HL-60 (cell line): Measurements from ENCODE around the gene KRTAP10-7.

Experiments used
- DNase-seq, 2 experiments: peaks; one replicate each; pipeline ENCODE4 v3.0.0-alpha.2; 2010 to 2020; ENCODE audit warnings: low read depth in 1 of 2, low spot score in 1 of 2
- H3K27ac ChIP-seq: fragments of 250-450 bp; sonication (Bioruptor Pico); replicated peaks from 2 replicates; pipeline ENCODE4 v1.5.1; 2020; ENCODE audit warnings: mild to moderate bottlenecking, moderate library complexity
- H3K27me3 ChIP-seq: fragments of 250-450 bp; sonication (Bioruptor Pico); 2 replicates; pipeline ENCODE4 v1.5.1; 2021; ENCODE audit warnings: mild to moderate bottlenecking, moderate library complexity; ENCODE audit not compliant: insufficient read depth, poor library complexity, severe bottlenecking
- H3K4me3 ChIP-seq: replicated peaks from 2 replicates; pipeline ENCODE4 v1.5.1; 2011; ENCODE audit warnings: mild to moderate bottlenecking, control low read depth, low read length; ENCODE audit not compliant: insufficient read depth
- GABPA ChIP-seq: IDR thresholded peaks from 2 replicates; pipeline ENCODE4 v1.6.1; 2012; ENCODE audit warnings: low read depth
- POLR2AphosphoS5 ChIP-seq: IDR thresholded peaks from 2 replicates; pipeline ENCODE4 v1.6.1; 2012; ENCODE audit warnings: low read depth
- SPI1 ChIP-seq: IDR thresholded peaks from 2 replicates; pipeline ENCODE4 v1.6.1; 2012; ENCODE audit warnings: low read depth, mild to moderate bottlenecking, borderline replicate concordance
- TF ChIP-seq, protein P1 (sequence below): IDR thresholded peaks from one replicate; pipeline ENCODE4 v1.5.1; 2011; ENCODE audit warnings: low read length, control low read depth, inconsistent platforms; ENCODE audit not compliant: insufficient read depth
- TF ChIP-seq, protein P2 (sequence below): IDR thresholded peaks from 2 replicates; pipeline ENCODE4 v1.6.1; 2012; ENCODE audit warnings: low read depth; ENCODE audit not compliant: insufficient replicate concordance

Gene KRTAP10-7

DNA sequence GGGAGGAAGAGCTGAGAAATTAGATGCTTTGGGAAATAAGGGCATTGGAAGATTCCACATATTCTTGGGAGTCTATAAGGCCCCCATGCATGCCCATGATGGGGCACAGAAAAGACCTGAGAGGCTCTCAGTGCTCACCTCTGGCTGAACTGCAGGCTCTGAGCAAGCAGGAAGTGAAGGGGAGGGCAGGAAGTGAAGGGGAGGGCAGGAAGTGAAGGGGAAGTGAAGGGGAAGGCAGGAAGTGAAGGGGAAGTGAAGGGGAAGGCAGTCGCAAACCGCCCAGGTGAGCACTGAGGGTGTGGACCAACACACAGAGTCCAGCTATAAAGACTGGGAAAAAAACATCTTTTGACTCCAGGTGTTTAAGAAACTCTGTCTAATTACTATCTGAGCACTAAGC, 30.0 kb downstream of the KRTAP10-7 start:
- no peaks in the 10 kb centered on the region for H3K27me3 ChIP-seq
- TF ChIP-seq GABPA (no peak), POLR2AphosphoS5 (no peak), SPI1 (no peak)
- TF ChIP-seq, protein P1, sequence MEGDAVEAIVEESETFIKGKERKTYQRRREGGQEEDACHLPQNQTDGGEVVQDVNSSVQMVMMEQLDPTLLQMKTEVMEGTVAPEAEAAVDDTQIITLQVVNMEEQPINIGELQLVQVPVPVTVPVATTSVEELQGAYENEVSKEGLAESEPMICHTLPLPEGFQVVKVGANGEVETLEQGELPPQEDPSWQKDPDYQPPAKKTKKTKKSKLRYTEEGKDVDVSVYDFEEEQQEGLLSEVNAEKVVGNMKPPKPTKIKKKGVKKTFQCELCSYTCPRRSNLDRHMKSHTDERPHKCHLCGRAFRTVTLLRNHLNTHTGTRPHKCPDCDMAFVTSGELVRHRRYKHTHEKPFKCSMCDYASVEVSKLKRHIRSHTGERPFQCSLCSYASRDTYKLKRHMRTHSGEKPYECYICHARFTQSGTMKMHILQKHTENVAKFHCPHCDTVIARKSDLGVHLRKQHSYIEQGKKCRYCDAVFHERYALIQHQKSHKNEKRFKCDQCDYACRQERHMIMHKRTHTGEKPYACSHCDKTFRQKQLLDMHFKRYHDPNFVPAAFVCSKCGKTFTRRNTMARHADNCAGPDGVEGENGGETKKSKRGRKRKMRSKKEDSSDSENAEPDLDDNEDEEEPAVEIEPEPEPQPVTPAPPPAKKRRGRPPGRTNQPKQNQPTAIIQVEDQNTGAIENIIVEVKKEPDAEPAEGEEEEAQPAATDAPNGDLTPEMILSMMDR: no peak
- TF ChIP-seq, protein P2, sequence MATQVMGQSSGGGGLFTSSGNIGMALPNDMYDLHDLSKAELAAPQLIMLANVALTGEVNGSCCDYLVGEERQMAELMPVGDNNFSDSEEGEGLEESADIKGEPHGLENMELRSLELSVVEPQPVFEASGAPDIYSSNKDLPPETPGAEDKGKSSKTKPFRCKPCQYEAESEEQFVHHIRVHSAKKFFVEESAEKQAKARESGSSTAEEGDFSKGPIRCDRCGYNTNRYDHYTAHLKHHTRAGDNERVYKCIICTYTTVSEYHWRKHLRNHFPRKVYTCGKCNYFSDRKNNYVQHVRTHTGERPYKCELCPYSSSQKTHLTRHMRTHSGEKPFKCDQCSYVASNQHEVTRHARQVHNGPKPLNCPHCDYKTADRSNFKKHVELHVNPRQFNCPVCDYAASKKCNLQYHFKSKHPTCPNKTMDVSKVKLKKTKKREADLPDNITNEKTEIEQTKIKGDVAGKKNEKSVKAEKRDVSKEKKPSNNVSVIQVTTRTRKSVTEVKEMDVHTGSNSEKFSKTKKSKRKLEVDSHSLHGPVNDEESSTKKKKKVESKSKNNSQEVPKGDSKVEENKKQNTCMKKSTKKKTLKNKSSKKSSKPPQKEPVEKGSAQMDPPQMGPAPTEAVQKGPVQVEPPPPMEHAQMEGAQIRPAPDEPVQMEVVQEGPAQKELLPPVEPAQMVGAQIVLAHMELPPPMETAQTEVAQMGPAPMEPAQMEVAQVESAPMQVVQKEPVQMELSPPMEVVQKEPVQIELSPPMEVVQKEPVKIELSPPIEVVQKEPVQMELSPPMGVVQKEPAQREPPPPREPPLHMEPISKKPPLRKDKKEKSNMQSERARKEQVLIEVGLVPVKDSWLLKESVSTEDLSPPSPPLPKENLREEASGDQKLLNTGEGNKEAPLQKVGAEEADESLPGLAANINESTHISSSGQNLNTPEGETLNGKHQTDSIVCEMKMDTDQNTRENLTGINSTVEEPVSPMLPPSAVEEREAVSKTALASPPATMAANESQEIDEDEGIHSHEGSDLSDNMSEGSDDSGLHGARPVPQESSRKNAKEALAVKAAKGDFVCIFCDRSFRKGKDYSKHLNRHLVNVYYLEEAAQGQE: no peak
- H3K27ac ChIP-seq: no peak overlapping the region
- no peak overlapping the region for H3K4me3 ChIP-seq
- DNase-seq: no peak

DNA sequence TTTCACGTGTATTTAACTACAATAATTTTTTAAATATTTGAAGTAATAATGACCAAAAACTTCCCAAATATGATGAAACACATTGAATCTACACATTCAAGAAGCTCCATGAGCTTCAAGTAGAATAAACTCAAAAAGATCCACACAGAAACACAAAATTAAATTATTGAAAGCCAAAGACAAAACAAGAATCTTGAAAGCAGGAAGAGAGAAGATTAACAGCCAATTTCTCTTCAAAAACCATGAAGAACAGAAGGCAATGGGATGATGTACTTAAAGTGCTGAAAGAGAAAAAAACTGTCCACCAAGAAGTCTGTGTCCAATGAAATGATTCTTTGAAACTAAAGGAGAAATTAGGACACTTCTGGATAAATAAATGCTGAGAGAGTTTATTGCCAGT, 31.7 kb downstream of the KRTAP10-7 start:
- no peak for DNase-seq
- H3K27ac ChIP-seq: no peak overlapping the region
- TF ChIP-seq POLR2AphosphoS5 (no peak), GABPA (no peak), SPI1 (no peak)
- TF ChIP-seq, protein P2: no peak
- TF ChIP-seq, protein P1: no peak
- H3K4me3 ChIP-seq: no peak overlapping the region
- H3K27me3 ChIP-seq: no peaks in the 10 kb centered on the region

DNA sequence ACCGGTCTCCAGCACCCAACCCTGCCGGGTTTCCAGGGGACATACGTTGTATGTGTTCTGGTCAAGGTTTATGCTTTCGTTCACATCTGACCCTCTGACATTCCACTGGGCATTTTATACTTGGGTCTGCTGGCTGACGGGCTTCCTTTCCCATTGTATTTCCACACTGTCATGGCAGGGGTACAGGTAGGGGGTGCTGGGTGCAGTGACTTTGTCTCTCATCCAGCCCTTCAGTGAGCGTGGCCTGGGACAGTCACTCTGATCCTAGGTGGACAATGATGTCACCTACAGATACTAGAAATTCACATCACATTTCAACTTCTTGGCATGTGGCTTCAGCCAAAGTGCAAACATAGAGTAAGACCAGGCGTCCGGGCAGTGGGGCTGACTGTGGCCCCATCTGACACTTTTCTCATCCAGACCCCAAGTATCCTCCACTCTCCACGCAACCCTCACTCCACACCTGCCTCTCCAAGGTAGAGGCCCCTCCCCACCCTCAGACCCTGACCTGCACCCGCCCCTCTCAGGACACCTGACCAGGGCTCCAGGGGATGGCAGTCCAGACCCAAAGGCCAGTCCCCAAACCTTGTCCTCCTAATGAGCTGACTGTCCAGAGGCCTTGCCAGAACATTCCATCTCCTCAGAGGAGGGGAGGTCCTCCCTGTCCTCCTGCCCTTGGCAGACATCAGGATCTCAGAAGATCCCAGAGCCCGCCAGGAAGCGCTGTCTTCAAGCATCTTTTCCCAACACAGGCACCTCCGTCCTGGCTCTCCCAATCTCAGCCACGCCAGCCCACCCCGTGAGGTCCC, 36.0 kb downstream of the KRTAP10-7 start:
- DNase-seq: no peak
- Histone ChIP-seq H3K27me3 (no peaks in the 10 kb centered on the region), H3K27ac (no peak overlapping the region), H3K4me3 (no peak overlapping the region)
- TF ChIP-seq POLR2AphosphoS5: no peak
- TF ChIP-seq, protein P1: no peak
- TF ChIP-seq, protein P2: no peak
- no peak for TF ChIP-seq SPI1
- TF ChIP-seq GABPA: no peak
